Vagina (tissue), 2 donors: Measurements from ENCODE around the gene PCBP3. TPM values are rescaled to one million over a fixed set of nuclear protein-coding genes. Genes with fewer than 3 reads are reported as not detected.

ENCODE experiments used
- DNase-seq, 2 donors: peaks; one replicate each; pipeline ENCODE4 v3.0.0-alpha.2; 2017; ENCODE audit errors: extremely low spot score in 2 of 2
- H3K27ac ChIP-seq: fragments of 200-600 bp; sonication (generic); one replicate; pipeline ENCODE4 v1.5.1; 2019
- H3K27me3 ChIP-seq: fragments of 200-600 bp; sonication (generic); one replicate; pipeline ENCODE4 v1.5.1; 2019
- H3K36me3 ChIP-seq, 2 donors: fragments of 200-600 bp; sonication (generic); one replicate each; pipeline ENCODE4 v1.5.1; 2017 to 2019
- H3K4me1 ChIP-seq: fragments of 200-600 bp; sonication (generic); one replicate; pipeline ENCODE4 v1.5.1; 2019
- H3K4me3 ChIP-seq, 2 donors: fragments of 200-600 bp; sonication (generic); 1 replicate in 1 of 2; 2 replicates in 1 of 2; pipeline ENCODE4 v1.5.1; 2016 to 2019
- H3K9me3 ChIP-seq: fragments of 200-600 bp; sonication (generic); one replicate; pipeline ENCODE4 v1.5.1; 2019
- CTCF ChIP-seq, 3 experiments: fragments of 450-650 bp in 2 of 3; fragments of 200-600 bp in 1 of 3; sonication (generic) in 1 of 3; IDR thresholded peaks; one replicate each; pipeline ENCODE4 v1.5.1; 2017 to 2019; ENCODE audit warnings: antibody characterized with exemption in 3 of 3, mild to moderate bottlenecking in 2 of 3, moderate library complexity in 2 of 3
- POLR2A ChIP-seq, 2 donors: fragments of 450-650 bp; IDR thresholded peaks; one replicate each; pipeline ENCODE4 v1.6.1; 2017; ENCODE audit warnings: antibody characterized with exemption in 2 of 2, mild to moderate bottlenecking in 2 of 2, moderate library complexity in 2 of 2
- POLR2AphosphoS5 ChIP-seq, 2 donors: sonication (generic); formaldehyde crosslinking; IDR thresholded peaks; one replicate each; pipeline ENCODE4 v1.9.0; 2017; ENCODE audit warnings: antibody characterized with exemption in 2 of 2, mild to moderate bottlenecking in 2 of 2, low read depth in 1 of 2; ENCODE audit not compliant: insufficient read depth in 1 of 2
- intact Hi-C: fragments of 100-400 bp; cut with DNase I; formaldehyde crosslinking; loops from one replicate; pipeline ENCODE4 v1.15.1; 2023
- total RNA-seq: library from RNA; depleted of rRNA; stranded (reverse); fragments of >200 nt; gene quantifications from one replicate; pipeline ENCODE4 v1.2.3, GENCODE V29; 2016

PCBP3 gene
- total RNA-seq = 4.9 TPM

GRCh38 chr21:45643021-45643980 is at the start of gene PCBP3:
TSS of gene PCBP3 (plus strand) at chr21:45643725. CDS start at chr21:45850086, 206,361 bp downstream.
- H3K27ac ChIP-seq = peak within 1 kb of the TSS; percentile 56
- no peaks in the 10 kb centered on the region for H3K36me3 ChIP-seq
- H3K4me1 ChIP-seq = peaks cover 8% of the 10 kb centered on the region
- intact Hi-C loops = no loop called here
- no peak for TF ChIP-seq POLR2AphosphoS5 (IDR thresholded peaks at IDR 0.05; ENCODE audit: insufficient read depth in 1 of 2, low read depth in 1 of 2)
- TF ChIP-seq POLR2A (IDR thresholded peaks at IDR 0.05) = peak in 1 of 2 donors; percentile 27
- no peaks in the 10 kb centered on the region for H3K9me3 ChIP-seq
- DNase-seq = peak; percentile 91 to 95
- peak within 1 kb of the TSS; percentile 38 to 69 for H3K4me3 ChIP-seq
- no peaks in the 10 kb centered on the region for H3K27me3 ChIP-seq

- intact Hi-C loops = loop anchor here (5.0 kb wide), 1 partner anchor 38 kb away; no protein-coding TSS in a partner anchor
- H3K9me3 ChIP-seq = no peaks in the 10 kb centered on the region
- H3K36me3 ChIP-seq = no peaks in the 10 kb centered on the region
- H3K27me3 ChIP-seq = no peaks in the 10 kb centered on the region
- no peak for DNase-seq
- TF ChIP-seq POLR2A (IDR thresholded peaks at IDR 0.05) (no peak), CTCF (IDR thresholded peaks at IDR 0.05) (no peak), POLR2AphosphoS5 (IDR thresholded peaks at IDR 0.05; ENCODE audit: insufficient read depth in 1 of 2, low read depth in 1 of 2) (no peak)
- H3K27ac ChIP-seq = no peak overlapping the region
- H3K4me3 ChIP-seq = no peak overlapping the region
- H3K4me1 ChIP-seq = peaks cover 12% of the 10 kb centered on the region
Measured at GRCh38 chr21:45594721-45595489, 48.6 kb upstream of the PCBP3 start.

- no peak for DNase-seq
- no peaks in the 10 kb centered on the region for H3K36me3 ChIP-seq
- no peak overlapping the region for H3K27ac ChIP-seq
- no peaks in the 10 kb centered on the region for H3K9me3 ChIP-seq
- intact Hi-C loops = loop anchor here (5.0 kb wide), 1 partner anchor 38 kb away; no protein-coding TSS in a partner anchor
- peaks cover 4% of the 10 kb centered on the region for H3K4me1 ChIP-seq
- TF ChIP-seq POLR2AphosphoS5 (IDR thresholded peaks at IDR 0.05; ENCODE audit: insufficient read depth in 1 of 2, low read depth in 1 of 2) = no peak
- TF ChIP-seq CTCF (IDR thresholded peaks at IDR 0.05) = no peak
- TF ChIP-seq POLR2A (IDR thresholded peaks at IDR 0.05) = no peak
- no peaks in the 10 kb centered on the region for H3K27me3 ChIP-seq
- no peak overlapping the region for H3K4me3 ChIP-seq
Measured at GRCh38 chr21:45595574-45596295, 47.8 kb upstream of the PCBP3 start.

GRCh38 chr21:45596704-45597318 is 46.7 kb upstream of the PCBP3 start:
- Histone ChIP-seq H3K9me3 (no peaks in the 10 kb centered on the region), H3K4me3 (no peak overlapping the region), H3K27me3 (no peaks in the 10 kb centered on the region), H3K4me1 (no peaks in the 10 kb centered on the region), H3K36me3 (no peaks in the 10 kb centered on the region), H3K27ac (no peak overlapping the region)
- intact Hi-C loops = loop anchor here (5.0 kb wide), 1 partner anchor 40 kb away; no protein-coding TSS in a partner anchor
- no peak for DNase-seq
- TF ChIP-seq CTCF (IDR thresholded peaks at IDR 0.05) (peak; percentile 22 to 72 (median 65)), POLR2AphosphoS5 (IDR thresholded peaks at IDR 0.05; ENCODE audit: insufficient read depth in 1 of 2, low read depth in 1 of 2) (no peak), POLR2A (IDR thresholded peaks at IDR 0.05) (no peak)
